H9 (cell line): ENCODE measurements around the gene RNGTT. TPM values are rescaled to one million over a fixed set of nuclear protein-coding genes. Genes with fewer than 3 reads are reported as not detected.
A peak's percentile ranks its signal among the peaks of the same experiment; 100 is the strongest.

ENCODE experiments used
- DNase-seq: peaks from one replicate; pipeline ENCODE4 v3.0.0-alpha.2; 2017
- H2AFZ ChIP-seq: one replicate; pipeline ENCODE4 v1.6.1; 2013; ENCODE audit warnings: mild to moderate bottlenecking, low read length, control low read depth, moderate library complexity
- H2AK5ac ChIP-seq: 2 replicates; pipeline ENCODE4 v1.6.1; 2013; ENCODE audit warnings: low read length, control low read depth, mixed read lengths; ENCODE audit not compliant: insufficient read length
- H2BK120ac ChIP-seq: one replicate; pipeline ENCODE4 v1.6.1; 2013; ENCODE audit warnings: low read depth, mild to moderate bottlenecking, low read length, control low read depth, inconsistent platforms; ENCODE audit not compliant: poor library complexity, severe bottlenecking
- H2BK12ac ChIP-seq: 2 replicates; pipeline ENCODE4 v1.6.1; 2013; ENCODE audit warnings: low read length, control low read depth, mixed read lengths, low read depth; ENCODE audit not compliant: insufficient read length
- H2BK15ac ChIP-seq: 2 replicates; pipeline ENCODE4 v1.6.1; 2013; ENCODE audit warnings: low read depth, low read length, control low read depth
- H2BK20ac ChIP-seq: one replicate; pipeline ENCODE4 v1.6.1; 2013; ENCODE audit warnings: low read depth, mild to moderate bottlenecking, low read length, control low read depth, inconsistent platforms; ENCODE audit not compliant: poor library complexity, severe bottlenecking
- H2BK5ac ChIP-seq: 2 replicates; pipeline ENCODE4 v1.6.1; 2013; ENCODE audit warnings: low read length, control low read depth, mixed read lengths; ENCODE audit not compliant: insufficient read length
- H3K14ac ChIP-seq: 2 replicates; pipeline ENCODE4 v1.6.1; 2013; ENCODE audit warnings: low read length, control low read depth; ENCODE audit not compliant: insufficient read depth
- H3K18ac ChIP-seq: 2 replicates; pipeline ENCODE4 v1.6.1; 2013; ENCODE audit warnings: low read depth, mild to moderate bottlenecking, mixed read lengths, low read length, control low read depth; ENCODE audit not compliant: insufficient read length
- H3K23ac ChIP-seq: 2 replicates; pipeline ENCODE4 v1.6.1; 2013; ENCODE audit warnings: low read length, control low read depth, mixed read lengths, low read depth; ENCODE audit not compliant: insufficient read length
- H3K23me2 ChIP-seq: 2 replicates; pipeline ENCODE4 v1.6.1; 2013; ENCODE audit warnings: low read depth, mild to moderate bottlenecking, mixed read lengths, low read length, control low read depth; ENCODE audit not compliant: insufficient read length, poor library complexity, severe bottlenecking
- H3K27ac ChIP-seq: 2 replicates; pipeline ENCODE4 v1.5.1; 2013; ENCODE audit warnings: low read length, control low read depth, mixed read lengths, low read depth; ENCODE audit not compliant: insufficient read length
- H3K27me3 ChIP-seq: 2 replicates; pipeline ENCODE4 v1.6.1; 2013; ENCODE audit warnings: low read length, control low read depth, inconsistent platforms; ENCODE audit not compliant: insufficient read depth
- H3K4ac ChIP-seq: 2 replicates; pipeline ENCODE4 v1.6.1; 2013; ENCODE audit warnings: low read depth, mild to moderate bottlenecking, control low read depth, inconsistent platforms, low read length, moderate library complexity
- H3K4me1 ChIP-seq: 2 replicates; pipeline ENCODE4 v1.6.1; 2013; ENCODE audit warnings: low read length, control low read depth, inconsistent platforms; ENCODE audit not compliant: insufficient read depth
- H3K4me2 ChIP-seq: 2 replicates; pipeline ENCODE4 v1.6.1; 2013; ENCODE audit warnings: low read length, control low read depth, mixed read lengths; ENCODE audit not compliant: insufficient read length, insufficient read depth
- H3K56ac ChIP-seq: 2 replicates; pipeline ENCODE4 v1.6.1; 2013; ENCODE audit warnings: low read depth, mild to moderate bottlenecking, mixed read lengths, low read length, control low read depth; ENCODE audit not compliant: insufficient read length
- H3K79me1 ChIP-seq: 2 replicates; pipeline ENCODE4 v1.6.1; 2013; ENCODE audit warnings: low read depth, mild to moderate bottlenecking, moderate library complexity, low read length, control low read depth, inconsistent platforms; ENCODE audit not compliant: insufficient read depth, poor library complexity, severe bottlenecking
- H3K79me2 ChIP-seq: 2 replicates; pipeline ENCODE4 v1.6.1; 2013; ENCODE audit warnings: low read length, control low read depth, inconsistent platforms; ENCODE audit not compliant: insufficient read depth
- H3K9ac ChIP-seq: 2 replicates; pipeline ENCODE4 v1.6.1; 2013; ENCODE audit warnings: low read length, control low read depth, mixed read lengths; ENCODE audit not compliant: insufficient read length; ENCODE audit errors: extremely low read depth
- H3K9me3 ChIP-seq: one replicate; pipeline ENCODE4 v1.6.1; 2013; ENCODE audit warnings: low read depth, low read length, inconsistent platforms; ENCODE audit not compliant: control insufficient read depth
- H3T11ph ChIP-seq: one replicate; pipeline ENCODE4 v1.6.1; 2013; ENCODE audit warnings: mild to moderate bottlenecking, low read length, control low read depth, inconsistent platforms
- H4K20me1 ChIP-seq: one replicate; pipeline ENCODE4 v1.6.1; 2013; ENCODE audit not compliant: control insufficient read depth, insufficient read length, insufficient read depth
- H4K5ac ChIP-seq: 2 replicates; pipeline ENCODE4 v1.6.1; 2013; ENCODE audit warnings: low read depth, mild to moderate bottlenecking, mixed read lengths, low read length, control low read depth; ENCODE audit not compliant: insufficient read length
- H4K8ac ChIP-seq: replicated peaks from 2 replicates; pipeline ENCODE4 v1.6.1; 2013; ENCODE audit warnings: low read length, control low read depth, mixed read lengths, low read depth; ENCODE audit not compliant: insufficient read length
- H4K91ac ChIP-seq: 2 replicates; pipeline ENCODE4 v1.6.1; 2013; ENCODE audit warnings: low read depth, mild to moderate bottlenecking, moderate library complexity, mixed read lengths, low read length, control low read depth; ENCODE audit not compliant: insufficient read length
- H3K27ac Mint-ChIP-seq, 3 experiments: 2 replicates in 2 of 3; 3 replicates in 1 of 3; pipeline ENCODE4 v1.8.0; 2020 to 2021; ENCODE audit warnings: mixed read lengths in 3 of 3, mild to moderate bottlenecking in 1 of 3, moderate library complexity in 1 of 3
- H3K27me3 Mint-ChIP-seq: 2 replicates; pipeline ENCODE4 v1.8.0; 2021; ENCODE audit warnings: low read depth, mild to moderate bottlenecking, moderate library complexity, mixed read lengths
- H3K36me3 Mint-ChIP-seq, 3 experiments: 2 replicates in 2 of 3; 3 replicates in 1 of 3; pipeline ENCODE4 v1.8.0; 2020 to 2021; ENCODE audit warnings: low read depth in 3 of 3, mixed read lengths in 3 of 3; ENCODE audit not compliant: insufficient read depth in 1 of 3
- H3K4me1 Mint-ChIP-seq, 2 experiments: 2 replicates each; pipeline ENCODE4 v1.8.0; 2020; ENCODE audit warnings: mixed read lengths in 2 of 2
- H3K4me3 Mint-ChIP-seq, 2 experiments: 2 replicates in 1 of 2; 3 replicates in 1 of 2; pipeline ENCODE4 v1.8.0; 2020 to 2021; ENCODE audit warnings: mild to moderate bottlenecking in 2 of 2, mixed read lengths in 2 of 2, moderate library complexity in 1 of 2
- H3K9me3 Mint-ChIP-seq, 2 experiments: 2 replicates in 1 of 2; 3 replicates in 1 of 2; pipeline ENCODE4 v1.8.0; 2020; ENCODE audit warnings: mild to moderate bottlenecking in 2 of 2, mixed read lengths in 2 of 2, moderate library complexity in 1 of 2
- CTCF ChIP-seq: fragments of 200-600 bp; sonication (generic); conservative IDR thresholded peaks from 3 replicates; pipeline ENCODE4 v1.8.0; 2021; ENCODE audit warnings: antibody characterized with exemption, mild to moderate bottlenecking
- WGBS: extraction: QIAGEN DNeasy Blood & Tissue Kit; methylation state at CpG from one replicate; pipeline ENCODE4 v1.1.7; 2013; ENCODE audit warnings: missing lambda C conversion rate, low lambda C conversion rate, mixed read lengths; ENCODE audit not compliant: insufficient read length; ENCODE audit errors: extremely low coverage; 5-methylcytosine and 5-hydroxymethylcytosine counted together
- total RNA-seq: library from RNA; stranded (reverse); gene quantifications from 2 replicates; pipeline ENCODE4 v1.2.1, GENCODE V29; 2021

Gene RNGTT
- total RNA-seq, 1 experiment from 2014 or later: 20.5 TPM

DNA sequence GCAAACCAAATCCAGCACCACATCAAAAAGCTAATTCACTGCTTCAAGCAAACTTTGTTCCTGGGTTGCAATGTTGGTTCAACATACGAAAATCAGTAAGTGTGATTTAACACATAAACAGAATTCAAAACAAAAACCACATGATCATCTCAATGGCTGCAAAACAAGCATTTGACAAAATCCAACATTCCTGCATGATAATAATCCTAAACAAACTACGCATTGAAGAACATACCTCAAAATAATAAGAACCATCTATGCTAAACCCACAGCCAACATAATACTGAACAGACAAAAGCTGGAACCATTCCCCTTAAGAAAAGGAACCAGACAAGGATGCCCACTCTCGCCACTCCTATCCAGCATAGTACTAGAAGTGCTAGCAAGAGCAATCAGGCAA is 49.9 kb downstream of the RNGTT start:
- no peak overlapping the region for H3K4ac ChIP-seq
- H4K8ac ChIP-seq: no peak overlapping the region
- H3K14ac ChIP-seq: no peak overlapping the region
- H3K4me1 ChIP-seq: no peaks in the 10 kb centered on the region; the same call in 1 of the 2 replicates
- H2BK120ac ChIP-seq: no peak overlapping the region
- no peaks in the 10 kb centered on the region for H3K23me2 ChIP-seq
- WGBS: no CpG with 5 or more reads among the region's 3 CpGs
- no peaks in the 10 kb centered on the region for H3K27me3 ChIP-seq
- no peak overlapping the region for H3K4me2 ChIP-seq
- H3K9ac ChIP-seq: no peak overlapping the region
- H3K27ac ChIP-seq: no peak overlapping the region
- H3K56ac ChIP-seq: no peak overlapping the region
- H3T11ph ChIP-seq: no peak overlapping the region
- no peak overlapping the region for H2BK15ac ChIP-seq
- H4K91ac ChIP-seq: no peak overlapping the region
- H2BK12ac ChIP-seq: no peak overlapping the region
- TF ChIP-seq CTCF: no peak
- H2BK5ac ChIP-seq: no peak overlapping the region
- no peaks in the 10 kb centered on the region for H3K9me3 Mint-ChIP-seq
- no peak overlapping the region for H3K18ac ChIP-seq
- no peaks in the 10 kb centered on the region for H4K20me1 ChIP-seq
- H3K36me3 Mint-ChIP-seq: peaks cover 0 to 3% (median 0%) of the 10 kb centered on the region in 3 experiments; a peak in 3 of 7 replicates
- no peak overlapping the region for H3K23ac ChIP-seq
- no peak overlapping the region for H4K5ac ChIP-seq
- no peak overlapping the region for H2BK20ac ChIP-seq
- no peak overlapping the region for H2AK5ac ChIP-seq
- no peaks in the 10 kb centered on the region for H3K27me3 Mint-ChIP-seq
- no peaks in the 10 kb centered on the region; the same call in 1 of the 2 replicates for H3K79me2 ChIP-seq
- no peak for DNase-seq
- H3K27ac Mint-ChIP-seq: peak overlapping the region; percentile 51 to 91 (median 66); a peak in 4 of 7 replicates
- no peaks in the 10 kb centered on the region for H3K9me3 ChIP-seq
- no peak overlapping the region for H2AFZ ChIP-seq
- peaks cover 3% of the 10 kb centered on the region for H3K79me1 ChIP-seq
- peaks cover 35 to 38% of the 10 kb centered on the region in 2 experiments for H3K4me1 Mint-ChIP-seq
- H3K4me3 Mint-ChIP-seq: peak overlapping the region in 1 of 2 experiments; percentile 11; a peak in 1 of 5 replicates
